ENCODE measurements around the gene CGB7. TPM values are rescaled to one million over a fixed set of nuclear protein-coding genes. Genes with fewer than 3 reads are reported as not detected.

Gene CGB7
- total RNA-seq, 1 donor from 2014 or later = 7.1 TPM

- FAIRE-seq = no peak
- Mint-ChIP-seq H3K4me3 (ENCODE audit: unreplicated experiment) (no peak overlapping the region), H3K27ac (ENCODE audit: unreplicated experiment) (peak overlapping the region; percentile 81), H3K9me3 (ENCODE audit: unreplicated experiment) (no peaks in the 10 kb centered on the region), H3K27me3 (ENCODE audit: low read depth, unreplicated experiment) (no peaks in the 10 kb centered on the region), H3K4me1 (ENCODE audit: low read depth, unreplicated experiment) (peaks cover 9% of the 10 kb centered on the region), H3K36me3 (ENCODE audit: low read depth, unreplicated experiment) (peaks cover 31% of the 10 kb centered on the region)
- peaks cover 84% of the 10 kb centered on the region for H4K20me1 ChIP-seq (ENCODE audit: insufficient read depth, low read length)
- H3K27me3 ChIP-seq (ENCODE audit: insufficient read depth, low read length) = no peaks in the 10 kb centered on the region
- no peaks in the 10 kb centered on the region for H3K9me3 ChIP-seq (ENCODE audit: insufficient read depth, low read depth, low read length)
- TF ChIP-seq CTCF (IDR thresholded peaks at IDR 0.05; ENCODE audit: insufficient read depth, low read depth, low read length) (no peak), EZH2 (IDR thresholded peaks at IDR 0.05; ENCODE audit: insufficient read depth, low read length) (no peak)
- no peak overlapping the region for H3K9ac ChIP-seq (ENCODE audit: low read length)
- no peaks in the 10 kb centered on the region for H3K4me1 ChIP-seq (ENCODE audit: insufficient read depth, low read length)
- H3K4me2 ChIP-seq (ENCODE audit: low read length) = no peak overlapping the region
- peaks cover 34% of the 10 kb centered on the region for H3K36me3 ChIP-seq (ENCODE audit: insufficient read depth, low read length)
- H3K4me3 ChIP-seq (ENCODE audit: insufficient read depth, low read depth, low read length) = no peak overlapping the region
- no peak for DNase-seq (ENCODE audit: low read depth)
- no peak overlapping the region for H3K27ac ChIP-seq (ENCODE audit: low read depth, low read length)
- no peak overlapping the region for H2AFZ ChIP-seq (ENCODE audit: low read depth, low read length)
- H3K79me2 ChIP-seq (ENCODE audit: insufficient read depth, low read length) = peaks cover 33% of the 10 kb centered on the region
Observed at GRCh38 chr19:49104229-49104864, 46.8 kb upstream of the CGB7 start.

- no peak overlapping the region for H3K27ac ChIP-seq (ENCODE audit: low read depth, low read length)
- Mint-ChIP-seq H3K9me3 (ENCODE audit: unreplicated experiment) (no peaks in the 10 kb centered on the region), H3K27ac (ENCODE audit: unreplicated experiment) (no peak overlapping the region), H3K4me1 (ENCODE audit: low read depth, unreplicated experiment) (peaks cover 5% of the 10 kb centered on the region), H3K4me3 (ENCODE audit: unreplicated experiment) (no peak overlapping the region), H3K27me3 (ENCODE audit: low read depth, unreplicated experiment) (no peaks in the 10 kb centered on the region), H3K36me3 (ENCODE audit: low read depth, unreplicated experiment) (peaks cover 26% of the 10 kb centered on the region)
- FAIRE-seq = no peak
- H3K9ac ChIP-seq (ENCODE audit: low read length) = no peak overlapping the region
- H3K4me2 ChIP-seq (ENCODE audit: low read length) = no peak overlapping the region
- no peak for TF ChIP-seq EZH2 (IDR thresholded peaks at IDR 0.05; ENCODE audit: insufficient read depth, low read length)
- TF ChIP-seq CTCF (IDR thresholded peaks at IDR 0.05; ENCODE audit: insufficient read depth, low read depth, low read length) = no peak
- H4K20me1 ChIP-seq (ENCODE audit: insufficient read depth, low read length) = peaks cover 84% of the 10 kb centered on the region
- no peak overlapping the region for H2AFZ ChIP-seq (ENCODE audit: low read depth, low read length)
- no peak for DNase-seq (ENCODE audit: low read depth)
- H3K36me3 ChIP-seq (ENCODE audit: insufficient read depth, low read length) = peaks cover 36% of the 10 kb centered on the region
- H3K4me1 ChIP-seq (ENCODE audit: insufficient read depth, low read length) = no peaks in the 10 kb centered on the region
- H3K79me2 ChIP-seq (ENCODE audit: insufficient read depth, low read length) = peaks cover 42% of the 10 kb centered on the region
- no peak overlapping the region for H3K4me3 ChIP-seq (ENCODE audit: insufficient read depth, low read depth, low read length)
- H3K9me3 ChIP-seq (ENCODE audit: insufficient read depth, low read depth, low read length) = no peaks in the 10 kb centered on the region
- no peaks in the 10 kb centered on the region for H3K27me3 ChIP-seq (ENCODE audit: insufficient read depth, low read length)
Observed at GRCh38 chr19:49103331-49104085, 46.0 kb upstream of the CGB7 start.

- H2AFZ ChIP-seq (ENCODE audit: low read depth, low read length) = no peak overlapping the region
- H3K36me3 ChIP-seq (ENCODE audit: insufficient read depth, low read length) = peaks cover 37% of the 10 kb centered on the region
- FAIRE-seq (no peak), DNase-seq (ENCODE audit: low read depth) (no peak)
- H3K9ac ChIP-seq (ENCODE audit: low read length) = no peak overlapping the region
- no peak overlapping the region for H3K4me3 Mint-ChIP-seq (ENCODE audit: unreplicated experiment)
- H3K4me1 ChIP-seq (ENCODE audit: insufficient read depth, low read length) = no peaks in the 10 kb centered on the region
- peaks cover 87% of the 10 kb centered on the region for H4K20me1 ChIP-seq (ENCODE audit: insufficient read depth, low read length)
- peaks cover 24% of the 10 kb centered on the region for H3K36me3 Mint-ChIP-seq (ENCODE audit: low read depth, unreplicated experiment)
- H3K4me1 Mint-ChIP-seq (ENCODE audit: low read depth, unreplicated experiment) = peaks cover 5% of the 10 kb centered on the region
- H3K27ac ChIP-seq (ENCODE audit: low read depth, low read length) = no peak overlapping the region
- no peak overlapping the region for H3K4me2 ChIP-seq (ENCODE audit: low read length)
- H3K4me3 ChIP-seq (ENCODE audit: insufficient read depth, low read depth, low read length) = no peak overlapping the region
- H3K27ac Mint-ChIP-seq (ENCODE audit: unreplicated experiment) = peak overlapping the region; percentile 75
- H3K27me3 ChIP-seq (ENCODE audit: insufficient read depth, low read length) = no peaks in the 10 kb centered on the region
- no peaks in the 10 kb centered on the region for H3K27me3 Mint-ChIP-seq (ENCODE audit: low read depth, unreplicated experiment)
- TF ChIP-seq CTCF (IDR thresholded peaks at IDR 0.05; ENCODE audit: insufficient read depth, low read depth, low read length) (no peak), EZH2 (IDR thresholded peaks at IDR 0.05; ENCODE audit: insufficient read depth, low read length) (no peak)
- no peaks in the 10 kb centered on the region for H3K9me3 Mint-ChIP-seq (ENCODE audit: unreplicated experiment)
- peaks cover 50% of the 10 kb centered on the region for H3K79me2 ChIP-seq (ENCODE audit: insufficient read depth, low read length)
- no peaks in the 10 kb centered on the region for H3K9me3 ChIP-seq (ENCODE audit: insufficient read depth, low read depth, low read length)
Observed at GRCh38 chr19:49102303-49102702, 44.8 kb upstream of the CGB7 start.

Measured in astrocyte (in vitro differentiated cells and primary cell).